T-cell (primary cell): Measurements from ENCODE around the gene PNLDC1. TPM values are rescaled to one million over a fixed set of nuclear protein-coding genes. Genes with fewer than 3 reads are reported as not detected.

ENCODE experiments used
- ATAC-seq, 4 experiments: fragments of 200-7000 bp in 3 of 4; fragments of 150-1000 bp in 1 of 4; cut with Tn5 transposase; replicated peaks in 1 of 4; 1 replicate in 3 of 4; 2 replicates in 1 of 4; pipeline ENCODE4 v1.10.0; 2021; ENCODE audit warnings: moderate library complexity in 3 of 4, mild to moderate bottlenecking in 2 of 4, moderate number of reproducible peaks in 1 of 4
- CTCF ChIA-PET, 2 donors: fragments of 300-600 bp; sonication (Branson Sonifier 250); formaldehyde crosslinking; loops; one replicate each; lab custom pipeline; 2022; ENCODE audit warnings: antibody characterized with exemption in 2 of 2; lab: Charles Lee
- POLR2A ChIA-PET, 2 donors: fragments of 300-600 bp; sonication (Branson Sonifier 250); formaldehyde crosslinking; loops; one replicate each; lab custom pipeline; 2022; ENCODE audit warnings: antibody characterized with exemption in 2 of 2; lab: Charles Lee
- DNase-seq, 35 experiments: peaks; one replicate each; pipeline versions ENCODE4 v3.0.0 to v3.0.0-alpha.2; 2013 to 2023
- H3K27ac ChIP-seq: one replicate; pipeline ENCODE4 v1.5.1; 2013; ENCODE audit warnings: low read length
- H3K27me3 ChIP-seq, 2 experiments: replicated peaks in 1 of 2; 1 replicate in 1 of 2; 2 replicates in 1 of 2; pipeline versions ENCODE4 v1.6.1 to v1.7.0; 2013; ENCODE audit warnings: low read length in 1 of 2, mixed read lengths in 1 of 2; ENCODE audit not compliant: control insufficient read depth in 2 of 2, insufficient read depth in 2 of 2; ENCODE audit errors: extremely low read depth in 1 of 2
- H3K36me3 ChIP-seq, 2 donors: 1 replicate in 1 of 2; 2 replicates in 1 of 2; pipeline versions ENCODE4 v1.6.1 to v1.7.0; 2013; ENCODE audit warnings: low read length in 1 of 2; ENCODE audit not compliant: control insufficient read depth in 2 of 2, insufficient read depth in 1 of 2; ENCODE audit errors: extremely low read depth in 1 of 2
- H3K4me1 ChIP-seq, 2 experiments: 1 replicate in 1 of 2; 2 replicates in 1 of 2; pipeline versions ENCODE4 v1.6.1 to v1.7.0; 2013; ENCODE audit warnings: low read length in 2 of 2, mixed read lengths in 1 of 2; ENCODE audit not compliant: insufficient read depth in 2 of 2, control insufficient read depth in 1 of 2; ENCODE audit errors: extremely low read depth in 1 of 2
- H3K4me3 ChIP-seq, 2 donors: 1 replicate in 1 of 2; 2 replicates in 1 of 2; pipeline versions ENCODE4 v1.5.1 to v1.7.0; 2013; ENCODE audit warnings: mild to moderate bottlenecking in 2 of 2, low read length in 1 of 2, moderate library complexity in 1 of 2; ENCODE audit not compliant: control insufficient read depth in 1 of 2; ENCODE audit errors: extremely low read depth in 1 of 2
- H3K9me3 ChIP-seq: 2 replicates; pipeline ENCODE4 v1.7.0; 2013
- H3K27ac Mint-ChIP-seq, 2 donors: one replicate each; pipeline ENCODE4 v1.8.0; 2020 to 2021; ENCODE audit warnings: mild to moderate bottlenecking in 2 of 2, mixed read lengths in 2 of 2
- H3K27me3 Mint-ChIP-seq, 2 donors: one replicate each; pipeline ENCODE4 v1.8.0; 2021 to 2022; ENCODE audit warnings: mixed read lengths in 2 of 2
- H3K36me3 Mint-ChIP-seq: one replicate; pipeline ENCODE4 v1.8.0; 2021; ENCODE audit warnings: mixed read lengths
- H3K4me1 Mint-ChIP-seq, 3 donors: one replicate each; pipeline ENCODE4 v1.8.0; 2020 to 2022; ENCODE audit warnings: mixed read lengths in 3 of 3, mild to moderate bottlenecking in 1 of 3
- H3K4me3 Mint-ChIP-seq, 3 donors: one replicate each; pipeline ENCODE4 v1.8.0; 2020 to 2022; ENCODE audit warnings: mild to moderate bottlenecking in 3 of 3, mixed read lengths in 3 of 3, moderate library complexity in 3 of 3
- H3K9me3 Mint-ChIP-seq, 3 donors: one replicate each; pipeline ENCODE4 v1.8.0; 2020 to 2022; ENCODE audit warnings: mixed read lengths in 3 of 3
- WGBS: methylation state at CpG from one replicate; pipeline ENCODE4 v1.1.5; 2013; ENCODE audit warnings: missing lambda C conversion rate; ENCODE audit not compliant: insufficient coverage; 5-methylcytosine and 5-hydroxymethylcytosine counted together
- total RNA-seq, 35 experiments: library from RNA in 6 of 35; stranded (reverse) in 6 of 35; fragments of 120-200 nt in 1 of 35; gene quantifications; one replicate each; pipeline versions ENCODE4 v1.2.1 to v1.2.4 and lab custom pipeline; 2013 to 2026

Gene PNLDC1
- total RNA-seq, 5 donors from 2014 or later (not counting 1 experiment from before 2014, with no cell fraction given) = 0.26 to 1.2 (median 0.46) TPM; not detected in 1

DNA sequence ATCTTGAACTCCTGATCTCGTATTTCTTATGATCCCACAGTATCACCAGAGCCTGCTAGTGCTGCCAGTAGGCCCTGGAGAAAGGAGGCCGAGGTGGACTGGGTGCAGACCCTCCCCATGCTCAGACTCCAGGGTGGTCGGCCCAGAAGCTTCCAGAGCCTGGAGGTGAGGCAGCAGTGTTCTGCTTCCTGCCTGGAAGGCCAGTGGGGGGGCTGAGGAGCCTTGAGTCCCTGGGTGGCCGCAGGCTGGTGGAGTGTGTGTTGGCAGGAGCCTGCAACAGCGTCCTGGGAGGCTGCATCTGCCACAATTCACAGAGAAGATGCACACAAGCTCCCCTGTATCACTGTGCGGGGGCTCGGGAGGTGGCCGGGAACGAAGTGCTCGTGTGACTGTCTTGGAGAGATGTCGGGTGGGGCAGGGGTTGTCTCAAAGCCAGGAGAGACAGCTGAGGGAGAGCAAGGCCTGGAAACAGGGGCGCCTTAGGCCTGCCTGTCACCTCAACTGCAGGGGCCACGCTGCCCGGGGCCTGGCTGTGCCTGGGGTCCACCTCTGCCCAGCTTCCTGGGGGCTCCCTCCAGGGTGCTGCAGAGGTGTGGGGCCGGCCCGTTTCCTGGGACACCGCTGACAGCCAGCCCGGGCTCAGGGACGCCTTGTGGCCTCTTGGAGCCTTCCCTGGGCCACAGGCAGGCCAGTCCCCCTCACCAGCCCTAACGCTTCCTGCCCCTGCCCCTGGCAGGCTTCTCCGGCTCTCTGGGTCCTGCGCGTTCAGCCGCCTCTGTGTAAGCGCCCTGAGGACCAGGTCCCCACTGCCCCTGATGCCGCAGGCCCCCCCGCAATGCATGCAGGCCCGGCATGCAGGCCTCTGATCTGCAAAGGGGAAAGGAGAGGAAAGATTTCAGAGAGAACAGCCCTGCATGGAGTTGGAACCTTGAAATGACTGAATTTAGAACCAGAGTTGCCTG lies 66.5 kb downstream of the PNLDC1 start:
- DNase-seq = no peak
- Mint-ChIP-seq H3K4me3 (no peak overlapping the region), H3K27me3 (peaks cover 0 to 3% of the 10 kb centered on the region in 2 donors), H3K4me1 (peaks cover 16 to 17% (median 17%) of the 10 kb centered on the region in 3 donors), H3K36me3 (no peaks in the 10 kb centered on the region), H3K9me3 (peaks cover 0 to 3% (median 0%) of the 10 kb centered on the region in 3 donors), H3K27ac (no peak overlapping the region)
- peaks cover 0 to 2% of the 10 kb centered on the region in 2 experiments for H3K27me3 ChIP-seq
- no peak overlapping the region for H3K4me3 ChIP-seq
- no peak for ATAC-seq
- peaks cover 10 to 13% of the 10 kb centered on the region in 2 experiments for H3K4me1 ChIP-seq
- POLR2A ChIA-PET = no interaction called here
- CTCF ChIA-PET = interaction anchor here in 1 of 2 donors (1.0 kb wide), 1 partner anchor 15 kb away, joined by 3 read pairs; no protein-coding TSS in a partner anchor
- no peaks in the 10 kb centered on the region for H3K36me3 ChIP-seq
- H3K27ac ChIP-seq = no peak overlapping the region
- 86% methylated on average over 25 of the region's 28 CpGs for WGBS
- H3K9me3 ChIP-seq = no peaks in the 10 kb centered on the region

Other genes starting within 250 kb of the PNLDC1 start
- gene SOD2, start 107.0 kb upstream of the PNLDC1 start, total RNA-seq = 100 to 1,000 TPM in 3 of 5 donors, 10 to 100 TPM in 2; 81.2 to 143 (median 112) TPM
- 100 to 1,000 TPM; 119 to 177 (median 126) TPM for gene WTAP, start 72.8 kb upstream of the PNLDC1 start, total RNA-seq
- 10 to 100 TPM; 21.5 to 28.2 (median 27.4) TPM for gene ACAT2, start 38.2 kb upstream of the PNLDC1 start, total RNA-seq
- 100 to 1,000 TPM; 129 to 188 (median 146) TPM for gene TCP1, start 10.7 kb upstream of the PNLDC1 start, total RNA-seq
- 10 to 100 TPM; 19.8 to 44.4 (median 36.6) TPM for gene MRPL18, start 9.8 kb upstream of the PNLDC1 start, total RNA-seq
- gene MAS1, start 90.7 kb downstream of the PNLDC1 start, total RNA-seq = not detected
- 10 to 100 TPM; 63.4 to 87.5 (median 70.5) TPM for gene IGF2R, start 168.8 kb downstream of the PNLDC1 start, total RNA-seq